Measurements from ENCODE around the gene EML4. TPM values are rescaled to one million over a fixed set of nuclear protein-coding genes. Genes with fewer than 3 reads are reported as not detected.

The EML4 gene
- total and polyA plus RNA-seq, 9 of the 15 experiments (the other 6 are each of a cell fraction or from before 2014, with no cell fraction given), result 14.7 to 48.3 (median 36.5) TPM

DNA sequence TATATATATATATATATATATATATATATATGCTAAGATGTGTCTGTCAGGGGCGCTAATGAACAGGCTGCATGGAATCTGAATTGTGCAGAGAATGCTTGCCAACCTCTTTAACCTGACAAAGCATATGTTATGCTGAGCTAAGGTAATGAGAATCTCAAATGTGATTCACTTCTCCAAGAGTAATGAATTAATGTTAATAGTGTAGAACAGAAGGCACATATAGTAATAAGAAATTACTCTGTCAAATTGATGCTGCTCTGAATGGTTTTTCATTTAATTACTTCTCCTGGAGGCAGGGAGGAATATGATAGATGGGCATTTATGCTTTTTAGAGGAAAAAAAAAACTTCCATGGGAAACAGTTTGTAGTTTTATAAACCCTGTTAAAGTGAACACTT lies 156.5 kb downstream of the EML4 start:
- Histone ChIP-seq H2AFZ (ENCODE audit: low read depth, low read length) (no peak overlapping the region), H3K27ac (ENCODE audit: extremely low read depth, low read depth, low read length) (no peak overlapping the region), H3K4me3 (no peak overlapping the region), H3K4me2 (ENCODE audit: insufficient read depth, low read length) (no peak overlapping the region), H3K9me3 (replicated peaks; ENCODE audit: control insufficient read depth, insufficient read depth, low read depth, low read length) (no peaks in the 10 kb centered on the region), H3K36me3 (ENCODE audit: control insufficient read depth, insufficient read depth, low read length) (peaks cover 38% of the 10 kb centered on the region), H3K4me1 (replicated peaks in 1 of 2; ENCODE audit: control insufficient read depth in 2 of 2, insufficient read depth in 2 of 2, low read length in 2 of 2) (no peaks in the 10 kb centered on the region), H4K20me1 (replicated peaks; ENCODE audit: control insufficient read depth, insufficient read depth, low read length) (no peaks in the 10 kb centered on the region), H3K9me1 (ENCODE audit: control insufficient read depth, insufficient read depth, low read length) (no peaks in the 10 kb centered on the region), H3K9ac (ENCODE audit: insufficient read depth in 1 of 2, low read depth in 2 of 2, low read length in 2 of 2) (no peak overlapping the region), H3K27me3 (ENCODE audit: control insufficient read depth in 2 of 2, insufficient read depth in 2 of 2, low read length in 2 of 2) (no peaks in the 10 kb centered on the region), H3K79me2 (ENCODE audit: control insufficient read depth, insufficient read depth, low read length) (no peaks in the 10 kb centered on the region)
- DNase-seq (ENCODE audit: extremely low read depth in 1 of 4, low spot score in 3 of 4) (no peak), FAIRE-seq (no peak), ATAC-seq (no peak)
- 89% methylated on average over 1 of the region's 1 CpG for WGBS (ENCODE audit: insufficient coverage, low coverage, missing lambda C conversion rate)
- ChIA-PET CTCF (ENCODE audit: low intra/inter-chr PET ratio) (no interaction called here), POLR2A (no interaction called here)
- in situ Hi-C loops (cut with MboI), result loop anchor here (10.0 kb wide), 1 partner anchor 231 kb away; no protein-coding TSS in a partner anchor
- TF ChIP-seq SP2 (IDR thresholded peaks at IDR 0.05; ENCODE audit: extremely low read depth, low read depth, low read length, poor library complexity, severe bottlenecking) (no peak), ZNF239 (CRISPR knock-in tag; IDR thresholded peaks at IDR 0.05) (no peak), BCL6 (CRISPR knock-in tag; IDR thresholded peaks at IDR 0.05) (no peak), CREBBP (IDR thresholded peaks at IDR 0.05; ENCODE audit: low read depth, low read length) (no peak)
- TF ChIP-seq, protein P1, sequence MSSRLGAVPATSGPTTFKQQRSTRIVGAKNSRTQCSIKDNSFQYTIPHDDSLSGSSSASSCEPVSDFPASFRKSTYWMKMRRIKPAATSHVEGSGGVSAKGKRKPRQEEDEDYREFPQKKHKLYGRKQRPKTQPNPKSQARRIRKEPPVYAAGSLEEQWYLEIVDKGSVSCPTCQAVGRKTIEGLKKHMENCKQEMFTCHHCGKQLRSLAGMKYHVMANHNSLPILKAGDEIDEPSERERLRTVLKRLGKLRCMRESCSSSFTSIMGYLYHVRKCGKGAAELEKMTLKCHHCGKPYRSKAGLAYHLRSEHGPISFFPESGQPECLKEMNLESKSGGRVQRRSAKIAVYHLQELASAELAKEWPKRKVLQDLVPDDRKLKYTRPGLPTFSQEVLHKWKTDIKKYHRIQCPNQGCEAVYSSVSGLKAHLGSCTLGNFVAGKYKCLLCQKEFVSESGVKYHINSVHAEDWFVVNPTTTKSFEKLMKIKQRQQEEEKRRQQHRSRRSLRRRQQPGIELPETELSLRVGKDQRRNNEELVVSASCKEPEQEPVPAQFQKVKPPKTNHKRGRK (tag; IDR thresholded peaks at IDR 0.05), result no peak
- TF ChIP-seq, protein P2, sequence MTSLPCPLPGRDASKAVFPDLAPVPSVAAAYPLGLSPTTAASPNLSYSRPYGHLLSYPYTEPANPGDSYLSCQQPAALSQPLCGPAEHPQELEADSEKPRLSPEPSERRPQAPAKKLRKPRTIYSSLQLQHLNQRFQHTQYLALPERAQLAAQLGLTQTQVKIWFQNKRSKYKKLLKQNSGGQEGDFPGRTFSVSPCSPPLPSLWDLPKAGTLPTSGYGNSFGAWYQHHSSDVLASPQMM (CRISPR knock-in tag; IDR thresholded peaks at IDR 0.05), result no peak
- TF ChIP-seq, protein P3, sequence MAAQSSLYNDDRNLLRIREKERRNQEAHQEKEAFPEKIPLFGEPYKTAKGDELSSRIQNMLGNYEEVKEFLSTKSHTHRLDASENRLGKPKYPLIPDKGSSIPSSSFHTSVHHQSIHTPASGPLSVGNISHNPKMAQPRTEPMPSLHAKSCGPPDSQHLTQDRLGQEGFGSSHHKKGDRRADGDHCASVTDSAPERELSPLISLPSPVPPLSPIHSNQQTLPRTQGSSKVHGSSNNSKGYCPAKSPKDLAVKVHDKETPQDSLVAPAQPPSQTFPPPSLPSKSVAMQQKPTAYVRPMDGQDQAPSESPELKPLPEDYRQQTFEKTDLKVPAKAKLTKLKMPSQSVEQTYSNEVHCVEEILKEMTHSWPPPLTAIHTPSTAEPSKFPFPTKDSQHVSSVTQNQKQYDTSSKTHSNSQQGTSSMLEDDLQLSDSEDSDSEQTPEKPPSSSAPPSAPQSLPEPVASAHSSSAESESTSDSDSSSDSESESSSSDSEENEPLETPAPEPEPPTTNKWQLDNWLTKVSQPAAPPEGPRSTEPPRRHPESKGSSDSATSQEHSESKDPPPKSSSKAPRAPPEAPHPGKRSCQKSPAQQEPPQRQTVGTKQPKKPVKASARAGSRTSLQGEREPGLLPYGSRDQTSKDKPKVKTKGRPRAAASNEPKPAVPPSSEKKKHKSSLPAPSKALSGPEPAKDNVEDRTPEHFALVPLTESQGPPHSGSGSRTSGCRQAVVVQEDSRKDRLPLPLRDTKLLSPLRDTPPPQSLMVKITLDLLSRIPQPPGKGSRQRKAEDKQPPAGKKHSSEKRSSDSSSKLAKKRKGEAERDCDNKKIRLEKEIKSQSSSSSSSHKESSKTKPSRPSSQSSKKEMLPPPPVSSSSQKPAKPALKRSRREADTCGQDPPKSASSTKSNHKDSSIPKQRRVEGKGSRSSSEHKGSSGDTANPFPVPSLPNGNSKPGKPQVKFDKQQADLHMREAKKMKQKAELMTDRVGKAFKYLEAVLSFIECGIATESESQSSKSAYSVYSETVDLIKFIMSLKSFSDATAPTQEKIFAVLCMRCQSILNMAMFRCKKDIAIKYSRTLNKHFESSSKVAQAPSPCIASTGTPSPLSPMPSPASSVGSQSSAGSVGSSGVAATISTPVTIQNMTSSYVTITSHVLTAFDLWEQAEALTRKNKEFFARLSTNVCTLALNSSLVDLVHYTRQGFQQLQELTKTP (IDR thresholded peaks at IDR 0.05; ENCODE audit: low read depth in 1 of 2, partially characterized antibody in 2 of 2), result no peak
- BruUV-seq (replicated peaks), result no TSS peak
- intact Hi-C loops (cut with micrococcal nuclease), result loop anchor here (5.0 kb wide), 1 partner anchor 458 kb away; no protein-coding TSS in a partner anchor
